ENCODE results near the gene EPHB6.

EPHB6 gene

DNA sequence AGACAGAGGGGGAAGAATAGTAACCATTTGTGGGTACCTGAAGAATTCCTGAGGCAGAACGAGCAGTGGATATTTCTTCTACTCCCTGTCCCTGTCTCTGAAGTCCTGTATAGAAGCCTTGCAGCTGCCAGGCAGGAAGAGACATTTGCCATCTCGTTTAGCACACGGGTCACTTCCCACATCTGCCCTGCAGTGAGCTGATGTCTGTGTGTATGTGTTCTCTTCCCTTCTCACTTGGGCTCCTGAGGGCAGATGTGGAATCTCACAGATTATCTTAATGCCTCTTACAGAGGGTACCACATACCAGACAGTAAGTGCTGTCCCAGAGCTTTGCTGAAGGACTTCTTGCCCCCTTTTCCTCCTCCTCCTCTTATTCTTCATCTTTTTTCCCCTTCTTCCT is 44.8 kb downstream of the EPHB6 start:
- no peak for DNase-seq

- no peak for DNase-seq
Observed at GRCh38 chr7:142901426-142902259, 46.8 kb downstream of the EPHB6 start.

DNA sequence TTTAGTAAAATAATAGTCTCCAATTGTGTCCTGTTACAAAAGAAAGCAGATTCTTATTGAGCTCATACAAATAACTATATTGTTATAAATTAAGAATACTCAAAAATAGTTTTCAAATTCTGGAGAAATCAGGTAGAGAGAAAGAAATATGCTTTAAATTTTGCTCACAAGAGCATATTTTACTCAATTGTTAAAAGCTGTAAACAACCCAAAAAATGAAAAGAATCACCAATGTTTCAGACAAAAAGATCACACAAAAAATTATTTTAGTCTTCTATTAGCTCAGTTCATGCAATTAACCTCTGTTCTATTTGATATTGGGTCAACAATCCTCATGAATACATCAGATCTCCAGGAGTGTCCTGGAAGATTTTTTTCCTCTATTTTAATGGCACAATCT is 49.3 kb downstream of the EPHB6 start:
- DNase-seq: no peak

DNA sequence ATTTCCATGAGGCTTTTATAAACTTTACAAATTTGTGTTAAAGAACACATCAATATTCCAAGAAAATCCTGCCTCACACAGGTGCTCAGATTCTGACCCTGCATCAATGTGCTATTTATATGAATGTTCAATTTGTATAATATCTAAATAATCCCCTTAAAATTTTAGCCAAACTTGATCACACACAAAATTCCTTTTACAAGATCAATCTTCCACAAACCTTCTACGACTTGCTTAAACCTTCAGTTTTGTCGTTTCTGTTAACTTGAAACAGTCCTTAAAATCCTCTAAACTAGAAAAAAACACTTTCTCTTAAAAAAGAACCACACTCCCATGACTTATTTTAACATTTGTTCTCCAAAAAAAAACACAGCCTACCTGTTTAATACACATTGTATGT is 50.9 kb downstream of the EPHB6 start:
- DNase-seq: no peak

- no peak for DNase-seq
Observed at GRCh38 chr7:142906643-142907042, 51.8 kb downstream of the EPHB6 start.

- no peak for DNase-seq
Observed at GRCh38 chr7:142908290-142908689, 53.4 kb downstream of the EPHB6 start.

GRCh38 chr7:142908921-142909890 is 54.3 kb downstream of the EPHB6 start:
- no peak for DNase-seq

DNA sequence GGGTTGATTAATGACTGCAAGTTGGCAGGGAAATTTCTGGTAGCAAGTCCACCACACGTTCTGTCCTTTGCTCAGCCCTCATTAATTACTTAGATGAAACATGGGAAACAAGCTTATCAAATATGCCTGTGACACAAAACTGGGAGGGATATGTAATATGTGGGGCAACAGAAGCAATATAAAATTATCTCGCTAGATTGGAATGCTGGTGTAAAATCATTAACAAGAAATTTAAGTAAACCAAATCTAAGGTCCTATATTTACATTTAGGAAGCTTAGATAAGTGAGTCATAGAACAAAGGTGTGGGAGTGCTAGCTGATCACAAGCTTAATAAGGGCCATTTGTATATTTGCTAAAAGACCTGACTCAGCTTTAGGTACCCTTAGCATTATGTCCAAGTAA is 55.2 kb downstream of the EPHB6 start:
- no peak for DNase-seq

- no peak for DNase-seq
Observed at GRCh38 chr7:142910481-142910880, 55.6 kb downstream of the EPHB6 start.

DNA sequence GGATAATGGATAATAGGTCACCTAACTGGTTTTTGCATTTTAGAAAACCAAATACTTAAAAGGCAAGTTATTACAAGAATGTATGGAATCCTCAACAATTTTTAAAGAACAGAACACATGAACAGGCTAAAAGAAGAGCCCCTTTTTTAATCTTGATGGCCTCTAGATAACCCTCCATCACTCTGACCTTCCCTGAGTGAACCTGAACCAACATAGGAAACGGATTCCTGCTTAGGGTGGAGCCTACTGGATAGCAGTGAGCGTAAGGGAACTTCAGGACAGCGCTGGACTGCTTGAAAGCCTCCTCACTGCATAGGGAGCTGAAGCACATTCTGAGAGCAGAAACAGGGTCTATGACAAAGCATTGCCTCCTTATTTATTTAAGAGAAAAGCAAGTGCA is 58.2 kb downstream of the EPHB6 start:
- DNase-seq: no peak

- DNase-seq: no peak
Observed at GRCh38 chr7:142913566-142913965, 58.7 kb downstream of the EPHB6 start.

- DNase-seq: no peak
Observed at GRCh38 chr7:142914121-142914520, 59.2 kb downstream of the EPHB6 start.

- no peak for DNase-seq
Observed at GRCh38 chr7:142915315-142915714, 60.4 kb downstream of the EPHB6 start.

GRCh38 chr7:142916508-142916907 is 61.6 kb downstream of the EPHB6 start:
- no peak for DNase-seq

GRCh38 chr7:142917447-142917846 is 62.6 kb downstream of the EPHB6 start:
- DNase-seq: no peak

DNA sequence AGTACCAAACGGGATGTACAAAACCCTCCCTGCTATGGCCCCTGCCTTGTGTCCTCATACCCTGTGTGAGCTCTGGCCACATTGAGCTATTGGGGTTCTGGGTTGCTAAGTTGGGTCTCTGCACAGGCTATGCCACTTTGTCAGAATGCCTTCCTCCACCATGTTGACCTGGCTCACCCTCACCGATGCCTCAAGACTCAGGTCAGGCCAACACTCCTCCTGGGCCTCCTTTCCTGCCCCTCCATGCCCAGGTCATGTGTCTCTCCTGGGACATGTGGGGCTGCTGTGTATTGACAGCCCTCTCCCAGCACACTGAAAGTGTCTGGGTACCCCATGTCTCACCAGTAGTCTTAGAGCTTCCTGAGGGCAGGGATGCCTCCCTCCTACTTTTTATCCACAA is 64.0 kb downstream of the EPHB6 start:
- no peak for DNase-seq

- no peak for DNase-seq
Observed at GRCh38 chr7:142919656-142920055, 64.8 kb downstream of the EPHB6 start.
